ENCODE measurements around the gene AMH. TPM values are rescaled to one million over a fixed set of nuclear protein-coding genes. Genes with fewer than 3 reads are reported as not detected.
"Not testable (repeated sequence)": the region's sequence is repeated elsewhere in the genome, so short reads cannot be mapped to it uniquely, and the experiment has no call there.

AMH gene
- total RNA-seq, result 1 to 10 TPM; 4.6 to 10.0 TPM

GRCh38 chr19:2249010-2249866 lies at the start of gene AMH:
TSS of gene AMH (plus strand) at chr19:2249323. CDS start at chr19:2249333, 10 bp downstream.
- H3K4me1 Mint-ChIP-seq (ENCODE audit: low read depth), result peaks cover 9% of the 10 kb centered on the region
- H3K36me3 Mint-ChIP-seq (ENCODE audit: insufficient read depth in 2 of 2), result peaks cover 0 to 2% of the 10 kb centered on the region in 2 donors
- no peak within 1 kb of the TSS for H3K4me3 Mint-ChIP-seq
- ATAC-seq (replicated peaks in 1 of 2), result no peak
- no peaks in the 10 kb centered on the region for H3K9me3 Mint-ChIP-seq
- DNase-seq, result no peak
- no peaks in the 10 kb centered on the region for H3K27me3 Mint-ChIP-seq (ENCODE audit: low read depth)
- H3K27ac Mint-ChIP-seq, result no peak within 1 kb of the TSS

DNA sequence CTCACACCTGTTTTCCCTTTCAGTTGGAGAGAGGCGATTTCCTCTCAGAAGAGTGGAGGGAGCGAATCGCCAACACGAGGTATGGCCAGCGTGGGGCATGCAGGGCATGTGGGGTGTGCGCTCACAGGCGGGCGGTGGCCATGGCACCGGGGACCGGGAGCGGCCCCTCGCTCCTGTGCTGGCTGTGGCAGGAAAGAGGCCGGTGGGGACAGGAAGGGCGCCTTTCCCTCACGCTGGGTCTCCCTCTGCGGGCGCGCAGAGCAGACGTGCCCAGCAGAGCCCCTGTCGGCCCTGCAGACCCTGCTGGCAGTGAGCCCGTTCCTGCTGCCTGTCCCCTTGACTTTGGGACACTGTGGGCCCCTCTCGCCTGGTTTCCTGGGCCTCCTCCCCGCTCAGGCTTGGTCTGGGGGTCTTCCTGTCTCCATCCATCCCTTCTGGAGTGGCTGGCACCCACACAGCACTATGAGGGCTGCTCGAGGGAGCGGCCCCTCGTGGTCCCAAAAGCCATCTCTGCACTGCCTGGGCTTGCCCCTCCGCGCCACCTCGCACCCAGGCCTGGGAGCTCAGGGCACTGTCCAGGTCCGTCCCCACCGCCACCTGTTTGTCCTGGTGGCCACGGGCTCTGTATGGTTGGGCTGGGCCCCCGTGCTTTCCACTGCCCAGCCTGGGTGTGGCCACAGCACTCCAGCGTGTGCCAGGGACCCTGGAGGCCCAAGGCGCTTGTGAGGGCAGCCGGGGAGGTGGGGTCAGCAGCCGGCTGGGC lies 49.1 kb upstream of the AMH start:
- peaks cover 4 to 7% of the 10 kb centered on the region in 2 donors for H3K36me3 Mint-ChIP-seq (ENCODE audit: insufficient read depth in 2 of 2)
- no peaks in the 10 kb centered on the region for H3K4me1 Mint-ChIP-seq (ENCODE audit: low read depth)
- H3K4me3 Mint-ChIP-seq, result no peak overlapping the region
- DNase-seq (no peak), ATAC-seq (replicated peaks in 1 of 2) (peak in 1 of 2 donors; percentile 5)
- no peak overlapping the region for H3K27ac Mint-ChIP-seq
- no peaks in the 10 kb centered on the region for H3K27me3 Mint-ChIP-seq (ENCODE audit: low read depth)
- no peaks in the 10 kb centered on the region for H3K9me3 Mint-ChIP-seq

DNA sequence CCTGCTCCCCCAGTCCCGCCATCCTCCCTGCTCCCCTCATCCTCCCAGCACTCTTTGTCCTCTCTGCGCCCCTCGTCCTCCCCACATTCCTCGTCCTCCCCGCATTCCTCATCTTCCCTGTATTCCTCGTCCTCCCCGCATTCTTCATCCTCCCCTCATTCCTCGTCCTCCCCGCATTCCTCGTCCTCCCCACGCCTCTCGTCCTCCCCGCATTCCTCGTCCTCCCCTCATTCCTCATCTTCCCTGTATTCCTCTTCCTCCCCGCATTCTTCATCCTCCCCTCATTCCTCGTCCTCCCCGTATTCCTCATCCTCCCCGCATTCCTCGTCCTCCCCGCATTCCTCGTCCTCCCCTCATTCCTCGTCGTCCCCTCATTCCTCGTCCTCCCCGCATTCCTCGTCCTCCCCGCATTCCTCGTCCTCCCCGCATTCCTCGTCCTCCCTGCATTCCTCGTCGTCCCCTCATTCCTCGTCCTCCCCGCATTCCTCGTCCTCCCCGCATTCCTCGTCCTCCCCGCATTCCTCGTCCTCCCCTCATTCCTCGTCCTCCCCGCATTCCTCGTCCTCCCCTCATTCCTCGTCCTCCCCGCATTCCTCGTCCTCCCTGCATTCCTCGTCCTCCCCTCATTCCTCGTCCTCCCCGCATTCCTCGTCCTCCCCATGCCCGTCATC lies 48.4 kb upstream of the AMH start:
- ATAC-seq (replicated peaks in 1 of 2); H3K36me3 Mint-ChIP-seq (ENCODE audit: insufficient read depth in 2 of 2); H3K27ac Mint-ChIP-seq; H3K27me3 Mint-ChIP-seq (ENCODE audit: low read depth); H3K4me1 Mint-ChIP-seq (ENCODE audit: low read depth); DNase-seq; H3K9me3 Mint-ChIP-seq; H3K4me3 Mint-ChIP-seq: not testable (repeated sequence)

DNA sequence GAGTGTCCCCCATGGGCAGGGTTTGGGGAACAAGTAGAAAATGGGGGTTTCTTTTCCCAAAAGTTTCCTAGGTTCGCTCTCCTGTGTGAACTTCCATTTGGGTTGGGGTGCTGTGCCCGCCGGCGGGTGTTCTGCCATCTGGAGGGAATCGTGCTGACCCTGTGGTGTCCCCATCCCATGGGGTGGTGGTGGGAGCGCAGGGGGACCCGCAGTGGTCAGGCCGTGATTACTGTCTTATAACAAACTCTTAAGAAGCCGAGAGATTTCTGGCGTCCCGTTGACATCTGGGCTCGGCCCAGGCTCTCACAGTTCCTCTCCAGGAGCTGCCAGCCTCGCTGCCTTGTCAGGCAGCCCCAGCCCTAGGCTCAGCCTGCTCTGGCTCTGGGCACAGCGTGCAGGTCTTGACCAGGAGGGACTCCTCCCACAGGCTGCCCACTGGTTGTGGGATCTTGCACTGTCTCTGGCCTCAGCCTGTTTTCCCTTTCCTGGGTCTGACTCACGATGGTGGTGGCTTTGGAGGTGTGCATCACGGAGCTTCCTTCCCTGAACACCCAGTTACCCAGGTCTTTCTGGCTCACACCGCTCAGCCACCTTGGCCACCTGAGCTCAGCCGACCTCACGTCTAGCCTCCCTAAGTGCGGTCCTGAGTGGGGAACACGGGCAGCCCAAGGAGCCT lies 47.5 kb upstream of the AMH start:
- ATAC-seq (replicated peaks in 1 of 2), result no peak
- Mint-ChIP-seq H3K4me3 (no peak overlapping the region), H3K4me1 (ENCODE audit: low read depth) (no peaks in the 10 kb centered on the region), H3K36me3 (ENCODE audit: insufficient read depth in 2 of 2) (peaks cover 5 to 6% of the 10 kb centered on the region in 2 donors), H3K9me3 (no peaks in the 10 kb centered on the region), H3K27ac (no peak overlapping the region), H3K27me3 (ENCODE audit: low read depth) (no peaks in the 10 kb centered on the region)
- no peak for DNase-seq

DNA sequence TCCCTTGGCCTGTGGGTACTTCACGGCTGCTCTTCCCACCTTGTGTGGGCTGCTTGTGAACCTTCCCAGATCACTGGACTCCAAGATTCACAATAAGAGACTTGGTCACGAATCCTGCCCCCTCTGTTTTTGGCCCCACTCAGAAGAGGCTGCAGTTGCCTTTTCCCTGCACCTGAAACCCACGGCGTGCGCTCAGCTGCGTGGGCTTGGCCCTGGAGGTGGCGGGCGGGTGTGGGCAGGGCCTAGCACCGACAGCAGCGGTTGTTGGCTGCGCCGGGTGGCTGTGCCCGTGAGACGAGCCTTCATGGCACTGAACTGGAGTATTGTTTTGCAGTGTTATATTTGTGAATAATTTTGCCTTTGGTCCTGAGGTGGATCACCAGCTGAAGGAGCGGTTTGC lies 46.8 kb upstream of the AMH start:
- no peak overlapping the region for H3K4me3 Mint-ChIP-seq
- no peaks in the 10 kb centered on the region for H3K27me3 Mint-ChIP-seq (ENCODE audit: low read depth)
- H3K27ac Mint-ChIP-seq, result no peak overlapping the region
- H3K9me3 Mint-ChIP-seq, result no peaks in the 10 kb centered on the region
- no peak for DNase-seq
- ATAC-seq (replicated peaks in 1 of 2), result no peak
- H3K36me3 Mint-ChIP-seq (ENCODE audit: insufficient read depth in 2 of 2), result peaks cover 2 to 5% of the 10 kb centered on the region in 2 donors
- no peaks in the 10 kb centered on the region for H3K4me1 Mint-ChIP-seq (ENCODE audit: low read depth)

DNA sequence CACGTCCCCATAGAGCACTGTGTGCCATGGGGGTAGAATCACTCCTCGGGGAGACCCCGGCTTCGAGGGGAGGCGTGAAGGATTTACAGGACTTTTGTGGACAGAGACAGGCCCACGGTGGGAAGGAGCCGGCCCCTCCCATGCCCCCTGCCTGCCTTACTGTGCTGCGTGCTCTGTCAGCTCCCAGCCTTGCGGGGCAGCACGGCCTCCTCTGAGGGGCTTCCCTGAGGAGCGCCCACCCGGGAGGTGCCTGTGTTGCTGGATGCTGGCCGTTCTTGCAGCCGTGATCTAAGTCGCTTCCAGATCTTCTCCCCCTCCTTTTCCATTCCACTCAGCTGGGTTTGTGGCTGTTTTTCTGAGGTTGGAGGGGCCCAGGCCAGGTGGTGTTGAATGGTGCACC lies 42.1 kb upstream of the AMH start:
- no peak for DNase-seq
- Mint-ChIP-seq H3K27ac (no peak overlapping the region), H3K27me3 (ENCODE audit: low read depth) (no peaks in the 10 kb centered on the region), H3K36me3 (ENCODE audit: insufficient read depth in 2 of 2) (peaks cover 5 to 6% of the 10 kb centered on the region in 2 donors), H3K9me3 (no peaks in the 10 kb centered on the region), H3K4me1 (ENCODE audit: low read depth) (no peaks in the 10 kb centered on the region), H3K4me3 (no peak overlapping the region)
- ATAC-seq (replicated peaks in 1 of 2), result no peak

- no peaks in the 10 kb centered on the region for H3K9me3 Mint-ChIP-seq
- DNase-seq (peak; percentile 23 to 28), ATAC-seq (replicated peaks in 1 of 2) (peak in 1 of 2 donors; percentile 43)
- H3K27me3 Mint-ChIP-seq (ENCODE audit: low read depth), result no peaks in the 10 kb centered on the region
- no peak overlapping the region for H3K27ac Mint-ChIP-seq
- no peak overlapping the region for H3K4me3 Mint-ChIP-seq
- no peaks in the 10 kb centered on the region for H3K4me1 Mint-ChIP-seq (ENCODE audit: low read depth)
- peaks cover 4 to 6% of the 10 kb centered on the region in 2 donors for H3K36me3 Mint-ChIP-seq (ENCODE audit: insufficient read depth in 2 of 2)
These were observed 40.9 kb upstream of the AMH start for GRCh38 chr19:2207991-2208860.

- Mint-ChIP-seq H3K9me3 (no peaks in the 10 kb centered on the region), H3K4me1 (ENCODE audit: low read depth) (no peaks in the 10 kb centered on the region), H3K27ac (no peak overlapping the region), H3K27me3 (ENCODE audit: low read depth) (no peaks in the 10 kb centered on the region), H3K4me3 (no peak overlapping the region), H3K36me3 (ENCODE audit: insufficient read depth in 2 of 2) (peaks cover 4 to 6% of the 10 kb centered on the region in 2 donors)
- ATAC-seq (replicated peaks in 1 of 2) (no peak), DNase-seq (no peak)
These were observed 40.1 kb upstream of the AMH start for GRCh38 chr19:2208975-2209374.

GRCh38 chr19:2209408-2209807 lies 39.7 kb upstream of the AMH start:
- Mint-ChIP-seq H3K9me3 (no peaks in the 10 kb centered on the region), H3K4me1 (ENCODE audit: low read depth) (no peaks in the 10 kb centered on the region), H3K4me3 (no peak overlapping the region), H3K27ac (no peak overlapping the region), H3K27me3 (ENCODE audit: low read depth) (no peaks in the 10 kb centered on the region), H3K36me3 (ENCODE audit: insufficient read depth in 2 of 2) (peaks cover 2 to 6% of the 10 kb centered on the region in 2 donors)
- no peak for DNase-seq
- no peak for ATAC-seq (replicated peaks in 1 of 2)

GRCh38 chr19:2210206-2210605 lies 38.9 kb upstream of the AMH start:
- Mint-ChIP-seq H3K36me3 (ENCODE audit: insufficient read depth in 2 of 2) (peaks cover 2 to 6% of the 10 kb centered on the region in 2 donors), H3K27ac (no peak overlapping the region), H3K4me1 (ENCODE audit: low read depth) (peaks cover 8% of the 10 kb centered on the region), H3K4me3 (no peak overlapping the region), H3K9me3 (no peaks in the 10 kb centered on the region), H3K27me3 (ENCODE audit: low read depth) (no peaks in the 10 kb centered on the region)
- ATAC-seq (replicated peaks in 1 of 2), result no peak
- no peak for DNase-seq

GRCh38 chr19:2210987-2211740 lies 38.0 kb upstream of the AMH start:
- peaks cover 0 to 6% of the 10 kb centered on the region in 2 donors for H3K36me3 Mint-ChIP-seq (ENCODE audit: insufficient read depth in 2 of 2)
- no peaks in the 10 kb centered on the region for H3K27me3 Mint-ChIP-seq (ENCODE audit: low read depth)
- no peak overlapping the region for H3K27ac Mint-ChIP-seq
- no peak for ATAC-seq (replicated peaks in 1 of 2)
- DNase-seq, result no peak
- no peak overlapping the region for H3K4me3 Mint-ChIP-seq
- peaks cover 10% of the 10 kb centered on the region for H3K4me1 Mint-ChIP-seq (ENCODE audit: low read depth)
- H3K9me3 Mint-ChIP-seq, result no peaks in the 10 kb centered on the region

All from activated T-cell treated with anti-CD3 and anti-CD28 coated beads, Interleukin-2, amount 50 U/mL, for 72 hours (primary cell).